Measurements from ENCODE around the gene JPH2. TPM values are rescaled to one million over a fixed set of nuclear protein-coding genes. Genes with fewer than 3 reads are reported as not detected.

JPH2 gene
- total RNA-seq, 1 donor from 2014 or later: 2.9 TPM

DNA sequence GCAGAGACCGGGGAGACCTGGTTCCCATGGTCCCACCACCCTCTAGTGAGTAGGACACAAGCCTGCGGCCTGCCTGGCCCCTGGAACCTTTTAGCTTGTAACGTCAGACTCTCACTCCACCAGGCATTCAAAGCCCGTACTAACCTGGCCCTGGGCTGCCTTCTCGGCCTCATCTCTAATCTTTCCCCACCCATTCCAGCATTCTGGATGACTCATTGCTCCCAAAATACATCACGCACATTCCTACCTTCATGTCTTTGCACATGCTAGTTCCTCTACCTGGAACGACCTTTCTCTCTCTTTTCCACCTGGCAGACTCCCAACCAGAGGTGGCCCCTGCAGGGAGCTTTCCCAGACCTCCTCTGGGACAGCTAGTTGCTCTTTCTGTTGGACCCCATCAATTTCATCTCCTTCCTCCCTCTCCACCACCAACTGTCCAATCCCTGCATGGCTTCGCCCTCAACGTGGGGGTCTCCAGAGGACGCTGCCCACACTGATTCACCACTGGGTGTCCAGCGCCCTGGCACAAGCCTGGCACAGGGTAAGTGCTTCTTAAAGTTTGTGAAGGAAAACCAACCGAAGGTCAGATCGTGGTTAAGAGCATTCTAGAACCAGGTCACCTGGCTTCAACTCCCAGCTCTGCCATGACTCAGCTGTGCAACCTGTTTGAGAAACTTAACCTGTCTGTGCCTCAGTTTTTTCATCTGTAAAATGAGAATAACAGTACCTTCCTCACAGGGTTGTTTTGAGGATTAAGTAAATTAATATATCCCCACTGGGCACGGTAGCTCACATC lies 35.2 kb downstream of the JPH2 start:
- no peak overlapping the region for H3K4me3 ChIP-seq (ENCODE audit: low read depth, low read length)
- TF ChIP-seq, protein P1, sequence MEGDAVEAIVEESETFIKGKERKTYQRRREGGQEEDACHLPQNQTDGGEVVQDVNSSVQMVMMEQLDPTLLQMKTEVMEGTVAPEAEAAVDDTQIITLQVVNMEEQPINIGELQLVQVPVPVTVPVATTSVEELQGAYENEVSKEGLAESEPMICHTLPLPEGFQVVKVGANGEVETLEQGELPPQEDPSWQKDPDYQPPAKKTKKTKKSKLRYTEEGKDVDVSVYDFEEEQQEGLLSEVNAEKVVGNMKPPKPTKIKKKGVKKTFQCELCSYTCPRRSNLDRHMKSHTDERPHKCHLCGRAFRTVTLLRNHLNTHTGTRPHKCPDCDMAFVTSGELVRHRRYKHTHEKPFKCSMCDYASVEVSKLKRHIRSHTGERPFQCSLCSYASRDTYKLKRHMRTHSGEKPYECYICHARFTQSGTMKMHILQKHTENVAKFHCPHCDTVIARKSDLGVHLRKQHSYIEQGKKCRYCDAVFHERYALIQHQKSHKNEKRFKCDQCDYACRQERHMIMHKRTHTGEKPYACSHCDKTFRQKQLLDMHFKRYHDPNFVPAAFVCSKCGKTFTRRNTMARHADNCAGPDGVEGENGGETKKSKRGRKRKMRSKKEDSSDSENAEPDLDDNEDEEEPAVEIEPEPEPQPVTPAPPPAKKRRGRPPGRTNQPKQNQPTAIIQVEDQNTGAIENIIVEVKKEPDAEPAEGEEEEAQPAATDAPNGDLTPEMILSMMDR (conservative IDR thresholded peaks at IDR 0.05; ENCODE audit: low read depth, low read length): no peak
- DNase-seq (ENCODE audit: low read depth): no peak

DNA sequence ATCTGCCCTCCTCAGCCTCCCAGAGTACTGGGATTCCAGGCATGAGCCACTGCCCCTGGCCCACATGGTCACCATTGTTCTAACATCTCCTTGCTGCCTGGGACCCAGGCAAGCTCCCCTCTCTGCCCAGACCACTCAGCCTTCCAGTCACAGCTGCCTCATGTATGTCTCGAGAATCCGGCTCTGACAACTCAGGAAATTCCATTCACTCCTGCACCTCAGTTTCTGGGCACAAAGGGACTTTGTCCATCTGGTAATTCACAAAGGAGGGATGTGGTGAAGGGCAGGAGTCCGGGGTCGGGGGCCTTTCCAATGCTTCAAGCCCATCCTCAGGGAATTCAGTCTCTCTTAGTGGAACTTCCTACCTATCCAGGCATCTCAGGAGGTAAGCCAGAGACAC lies 40.7 kb downstream of the JPH2 start:
- H3K4me3 ChIP-seq (ENCODE audit: low read depth, low read length): no peak overlapping the region
- DNase-seq (ENCODE audit: low read depth): no peak
- TF ChIP-seq, protein P1 (conservative IDR thresholded peaks at IDR 0.05; ENCODE audit: low read depth, low read length): no peak

DNA sequence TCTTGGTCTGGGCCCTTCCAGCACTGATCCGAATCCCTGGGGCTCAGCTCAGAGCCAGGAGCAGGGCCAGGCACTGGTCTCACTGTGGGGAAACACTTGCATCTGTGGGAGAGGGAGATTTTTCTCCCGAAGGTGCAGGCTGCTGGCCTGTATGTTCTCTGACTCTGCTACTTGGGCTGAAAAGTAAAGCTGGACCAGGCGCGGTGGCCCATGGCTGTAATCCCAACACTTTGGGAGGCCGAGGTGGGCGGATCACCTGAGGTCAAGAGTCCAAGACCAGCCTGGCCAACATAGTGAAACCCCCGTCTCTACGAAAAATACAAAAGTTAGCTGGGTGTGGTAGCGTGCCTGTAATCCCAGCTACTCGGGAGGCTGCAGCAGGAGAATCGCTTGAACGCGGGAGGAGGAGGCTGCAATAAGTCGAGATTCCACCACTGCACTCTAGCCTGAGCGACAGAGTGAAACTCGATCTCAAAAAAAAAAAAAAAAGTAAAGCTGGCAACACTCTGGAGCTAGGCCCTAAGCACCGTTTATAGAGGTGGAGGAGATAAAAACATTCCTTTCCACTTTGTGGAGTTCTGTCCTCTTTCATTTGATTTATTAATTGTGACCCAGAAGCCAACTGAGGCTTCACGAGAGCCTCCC lies 41.7 kb downstream of the JPH2 start:
- TF ChIP-seq, protein P1 (conservative IDR thresholded peaks at IDR 0.05; ENCODE audit: low read depth, low read length): no peak
- H3K4me3 ChIP-seq (ENCODE audit: low read depth, low read length): no peak overlapping the region
- DNase-seq (ENCODE audit: low read depth): no peak

DNA sequence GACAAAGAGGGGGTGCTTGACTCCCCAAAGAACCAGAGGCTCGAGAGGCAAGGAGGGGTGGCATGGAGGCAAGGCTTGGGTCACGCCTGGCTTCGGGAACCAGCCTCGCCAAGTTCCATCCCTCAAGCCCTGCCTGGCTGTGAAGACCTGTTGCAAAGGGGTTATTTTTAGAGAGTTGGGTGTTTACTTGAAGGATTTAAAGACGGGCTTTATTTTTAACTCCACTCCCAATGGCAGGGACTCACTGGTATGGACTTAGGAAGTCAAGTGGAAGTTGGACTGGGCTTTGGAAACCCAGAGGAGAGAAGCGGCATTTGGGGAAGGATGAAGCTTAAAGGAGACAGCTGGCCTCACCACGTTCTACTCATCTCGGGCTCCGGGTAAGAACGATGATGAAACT lies 43.1 kb downstream of the JPH2 start:
- no peak for DNase-seq (ENCODE audit: low read depth)
- TF ChIP-seq, protein P1 (conservative IDR thresholded peaks at IDR 0.05; ENCODE audit: low read depth, low read length): no peak
- H3K4me3 ChIP-seq (ENCODE audit: low read depth, low read length): no peak overlapping the region

DNA sequence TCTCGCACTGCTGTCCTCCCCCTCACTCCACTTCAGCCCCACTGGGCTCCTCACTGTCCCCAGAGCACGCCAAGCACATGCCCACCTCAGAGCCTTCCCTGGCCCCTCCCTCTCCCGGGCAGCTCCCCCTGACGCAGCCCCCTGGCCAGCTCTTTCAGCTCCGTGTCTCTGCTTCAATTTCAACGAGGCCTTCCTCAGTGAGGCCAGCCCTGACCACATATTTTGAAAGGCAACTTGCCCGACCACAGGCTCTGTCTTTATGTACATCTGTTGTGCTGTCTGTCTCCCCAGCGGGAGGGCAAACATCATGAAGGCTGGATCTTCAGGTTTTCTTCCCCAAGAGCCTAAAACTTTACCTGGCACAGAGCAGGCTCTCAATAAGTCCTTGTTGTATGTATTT lies 44.6 kb downstream of the JPH2 start:
- no peak overlapping the region for H3K4me3 ChIP-seq (ENCODE audit: low read depth, low read length)
- TF ChIP-seq, protein P1 (conservative IDR thresholded peaks at IDR 0.05; ENCODE audit: low read depth, low read length): no peak
- no peak for DNase-seq (ENCODE audit: low read depth)

DNA sequence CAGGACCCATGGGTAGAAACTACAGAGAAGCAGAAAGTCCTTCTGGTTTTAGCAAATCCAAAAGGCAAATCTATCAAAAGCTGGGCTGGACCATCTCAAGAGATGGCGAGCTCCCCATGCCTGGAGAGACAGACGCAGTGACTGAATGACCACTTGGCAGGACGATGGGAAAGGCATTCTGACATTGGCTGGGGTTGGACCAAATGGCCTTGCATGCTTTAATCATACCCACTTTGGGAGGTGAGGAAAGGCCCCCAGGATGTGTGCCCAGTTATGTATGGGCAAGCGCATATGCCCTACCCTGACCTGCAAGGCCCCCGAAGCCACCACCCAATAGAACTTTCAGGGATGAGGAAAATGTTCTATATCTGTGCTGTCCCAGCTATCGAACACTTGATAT lies 45.1 kb downstream of the JPH2 start:
- DNase-seq (ENCODE audit: low read depth): no peak
- TF ChIP-seq, protein P1 (conservative IDR thresholded peaks at IDR 0.05; ENCODE audit: low read depth, low read length): no peak
- H3K4me3 ChIP-seq (ENCODE audit: low read depth, low read length): no peak overlapping the region
